GM12892 (cell line): ENCODE measurements around the gene ZSWIM7.

Source experiments
- POLR2A ChIP-seq: IDR thresholded peaks from 2 replicates; pipeline ENCODE4 v1.6.1; 2011; ENCODE audit warnings: low read depth, low read length, control low read depth
- POLR2AphosphoS5 ChIP-seq: IDR thresholded peaks from 2 replicates; pipeline ENCODE4 v1.6.1; 2011; ENCODE audit warnings: low read depth, low read length, control low read depth
- TAF1 ChIP-seq: IDR thresholded peaks from 2 replicates; pipeline ENCODE4 v1.6.1; 2011; ENCODE audit warnings: low read depth, mild to moderate bottlenecking, control low read depth, low read length, borderline replicate concordance

DNA sequence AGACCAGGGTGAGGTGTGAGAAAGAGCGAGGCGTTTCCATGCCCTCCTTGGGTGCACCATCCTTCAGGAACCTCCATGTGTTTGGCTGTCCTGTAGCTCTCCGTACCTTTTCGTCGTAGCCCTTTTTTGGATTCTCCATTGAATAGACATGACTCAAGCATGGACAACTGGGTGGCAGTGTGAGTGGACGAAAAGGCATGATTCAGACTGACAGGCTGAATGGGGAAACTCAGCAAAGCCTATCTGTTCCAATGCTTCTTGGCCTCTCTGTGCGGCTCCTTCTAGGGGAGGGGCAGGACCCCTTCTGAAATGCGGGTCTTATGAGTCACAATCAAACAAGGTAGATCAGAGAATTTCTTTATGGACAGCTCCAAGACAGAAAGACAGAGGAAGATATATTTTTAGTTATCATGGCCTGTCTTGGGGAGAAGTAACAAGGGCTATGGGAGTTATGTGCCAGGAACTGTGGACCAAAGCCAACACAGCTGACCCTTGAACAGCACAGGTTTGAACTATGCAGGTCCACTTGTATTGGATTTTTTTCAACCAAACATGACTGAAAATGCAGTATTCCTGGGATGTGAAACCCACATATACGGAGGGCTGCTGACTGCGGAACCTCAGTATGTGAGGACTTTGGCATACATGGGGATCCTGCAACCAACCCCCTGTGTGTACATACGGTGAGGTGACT is 31.7 kb downstream of the ZSWIM7 start:
- TF ChIP-seq POLR2A = no peak
- no peak for TF ChIP-seq POLR2AphosphoS5
- TF ChIP-seq TAF1 = no peak
